Subcutaneous abdominal adipose tissue (tissue), 5 donors: ENCODE measurements around the gene SLC30A7.

Experiments
- H3K27ac ChIP-seq: one replicate; pipeline ENCODE4 v1.7.0; 2013; ENCODE audit warnings: low read depth, mild to moderate bottlenecking, inconsistent platforms, low read length, moderate library complexity
- H3K27me3 ChIP-seq, 5 donors: one replicate each; pipeline ENCODE4 v1.7.0; 2013; ENCODE audit warnings: low read length in 5 of 5, inconsistent platforms in 1 of 5; ENCODE audit not compliant: control insufficient read depth in 5 of 5, insufficient read depth in 4 of 5
- H3K36me3 ChIP-seq, 5 donors: one replicate each; pipeline ENCODE4 v1.7.0; 2013; ENCODE audit warnings: low read length in 5 of 5; ENCODE audit not compliant: control insufficient read depth in 5 of 5, insufficient read depth in 5 of 5
- H3K4me1 ChIP-seq, 5 donors: one replicate each; pipeline ENCODE4 v1.7.0; 2013; ENCODE audit warnings: low read length in 5 of 5, mild to moderate bottlenecking in 3 of 5, moderate library complexity in 1 of 5; ENCODE audit not compliant: control insufficient read depth in 5 of 5, insufficient read depth in 5 of 5
- H3K4me3 ChIP-seq, 5 donors: one replicate each; pipeline ENCODE4 v1.7.0; 2013; ENCODE audit warnings: low read length in 5 of 5, low read depth in 1 of 5
- H3K9ac ChIP-seq, 5 donors: one replicate each; pipeline ENCODE4 v1.7.0; 2013; ENCODE audit warnings: low read length in 5 of 5, mild to moderate bottlenecking in 4 of 5, moderate library complexity in 3 of 5
- H3K9me3 ChIP-seq, 5 donors: one replicate each; pipeline ENCODE4 v1.7.0; 2013; ENCODE audit warnings: low read length in 5 of 5; ENCODE audit not compliant: control insufficient read depth in 5 of 5
- donor health status: healthy.
- donor health status: healthy.
- donor health status: healthy.
- donor health status: healthy.
- donor health status: healthy.

Gene SLC30A7

DNA sequence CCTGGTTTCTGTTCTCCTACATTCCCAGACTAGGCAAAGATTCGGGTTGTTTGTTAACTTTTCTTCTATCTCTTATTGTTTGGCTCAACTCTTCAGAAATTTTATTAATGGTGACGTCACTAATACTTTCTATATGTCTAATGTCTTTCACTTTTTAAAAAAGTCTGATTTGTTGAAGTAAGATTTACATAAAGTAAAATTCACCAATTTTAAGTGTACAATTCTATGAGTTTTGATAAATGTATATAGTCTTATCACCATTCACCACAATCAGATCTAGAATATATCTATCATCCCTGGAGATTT is 29.0 kb upstream of the SLC30A7 start:
- no peak overlapping the region for H3K27ac ChIP-seq
- peaks cover 0 to 3% (median 0%) of the 10 kb centered on the region in 5 donors for H3K4me1 ChIP-seq
- no peak overlapping the region for H3K4me3 ChIP-seq
- H3K9me3 ChIP-seq = no peaks in the 10 kb centered on the region
- H3K36me3 ChIP-seq = no peaks in the 10 kb centered on the region
- H3K9ac ChIP-seq = no peak overlapping the region
- no peaks in the 10 kb centered on the region for H3K27me3 ChIP-seq

DNA sequence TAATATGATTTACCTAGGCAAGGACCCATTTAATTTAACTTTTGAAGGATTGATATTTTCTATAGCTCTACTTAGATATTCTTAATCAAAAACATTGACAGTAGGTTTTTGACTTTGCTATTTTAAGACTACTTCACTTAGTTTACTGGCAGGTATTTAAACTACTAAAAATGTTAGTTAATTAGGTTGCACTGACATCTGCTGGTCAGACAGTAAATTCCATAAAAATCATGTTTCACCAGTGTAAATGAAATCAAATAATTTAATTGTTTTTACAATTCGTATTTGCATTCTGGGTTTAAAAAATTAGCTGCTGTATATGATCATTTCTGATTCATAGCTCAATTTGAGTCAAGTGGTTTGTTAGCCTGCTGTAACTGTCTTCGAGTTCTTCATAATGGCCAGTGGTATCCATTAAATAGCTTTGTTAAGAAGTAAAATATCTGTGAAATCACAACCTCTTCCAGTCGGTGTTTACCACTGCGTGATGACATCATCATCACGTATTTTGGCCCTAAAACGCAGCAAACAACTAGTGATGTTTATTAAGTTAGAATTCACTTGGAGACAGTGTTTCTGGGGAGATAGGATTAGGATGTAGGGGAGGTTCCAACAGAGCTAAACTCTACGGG is 27.4 kb upstream of the SLC30A7 start:
- H3K27me3 ChIP-seq = no peaks in the 10 kb centered on the region
- peaks cover 0 to 3% (median 0%) of the 10 kb centered on the region in 5 donors for H3K4me1 ChIP-seq
- no peak overlapping the region for H3K4me3 ChIP-seq
- no peak overlapping the region for H3K27ac ChIP-seq
- H3K9me3 ChIP-seq = no peaks in the 10 kb centered on the region
- H3K36me3 ChIP-seq = peaks cover 0 to 3% (median 0%) of the 10 kb centered on the region in 5 donors
- H3K9ac ChIP-seq = no peak overlapping the region

DNA sequence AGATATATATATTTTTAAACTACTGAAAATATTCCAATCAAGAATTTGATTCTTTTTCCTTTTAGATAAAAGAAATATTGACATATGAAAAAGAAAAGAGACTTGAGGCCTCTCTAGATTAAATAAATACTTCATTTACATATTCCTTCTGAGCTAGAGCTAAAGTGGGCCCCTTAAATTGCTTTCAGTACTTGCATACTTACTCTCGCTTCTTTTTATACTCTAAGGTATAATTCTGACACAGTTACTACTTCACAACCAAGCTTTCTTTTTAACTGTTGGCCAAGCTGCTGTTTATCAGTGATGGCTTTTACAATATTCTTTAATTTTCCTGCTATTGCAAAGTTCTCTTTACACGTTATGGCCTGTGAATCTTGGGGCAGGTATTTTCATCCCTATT is 25.9 kb upstream of the SLC30A7 start:
- Histone ChIP-seq H3K27me3 (no peaks in the 10 kb centered on the region), H3K4me1 (peaks cover 0 to 3% (median 0%) of the 10 kb centered on the region in 5 donors)

DNA sequence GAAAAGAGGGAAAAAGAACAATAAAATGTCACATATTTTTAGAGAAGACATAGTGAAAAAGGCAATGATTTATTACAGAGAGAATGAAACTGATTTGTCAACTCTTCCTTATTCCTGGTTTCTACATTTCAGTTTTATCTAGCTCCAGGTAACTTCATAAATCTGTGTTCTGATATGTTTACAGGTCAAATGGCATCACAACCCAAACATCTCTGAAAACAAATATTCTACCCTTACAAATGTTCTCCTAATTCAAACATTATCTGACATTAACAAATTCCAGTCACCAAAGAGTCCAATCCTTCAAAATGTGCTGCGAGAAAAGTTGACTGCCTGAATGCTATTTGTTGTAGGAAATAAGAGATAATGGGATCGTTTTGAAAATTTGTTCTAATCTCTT is 21.5 kb upstream of the SLC30A7 start:
- Histone ChIP-seq H3K9ac (no peak overlapping the region), H3K4me3 (no peak overlapping the region), H3K27ac (no peak overlapping the region), H3K36me3 (peaks cover 0 to 12% (median 9%) of the 10 kb centered on the region in 5 donors), H3K4me1 (no peaks in the 10 kb centered on the region), H3K9me3 (no peaks in the 10 kb centered on the region), H3K27me3 (no peaks in the 10 kb centered on the region)

More for the DNA sequence above, 25.9 kb upstream of the SLC30A7 start:
- Histone ChIP-seq H3K27ac (no peak overlapping the region), H3K36me3 (peaks cover 0 to 5% (median 3%) of the 10 kb centered on the region in 5 donors), H3K9ac (no peak overlapping the region), H3K9me3 (no peaks in the 10 kb centered on the region), H3K4me3 (no peak overlapping the region)

DNA sequence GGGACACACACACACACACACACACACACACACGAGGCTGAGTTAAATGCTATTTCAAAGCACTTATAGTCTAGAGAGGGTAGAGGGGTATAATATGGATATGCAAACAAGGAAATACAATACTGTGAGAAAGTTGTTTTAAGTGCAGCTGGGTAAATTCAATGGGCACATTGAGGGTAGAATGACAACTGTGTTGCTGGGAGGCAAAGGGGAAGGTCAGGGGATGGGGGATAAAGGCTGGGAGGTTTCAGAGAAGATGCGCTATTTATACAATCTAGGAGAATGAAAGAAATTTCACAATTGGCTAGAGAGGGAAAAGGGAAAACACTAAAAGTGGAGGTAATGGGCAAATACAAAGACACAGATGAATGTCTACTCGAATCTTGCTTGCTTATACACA is 20.7 kb upstream of the SLC30A7 start:
- Histone ChIP-seq H3K4me3 (no peak overlapping the region), H3K4me1 (no peaks in the 10 kb centered on the region), H3K27me3 (no peaks in the 10 kb centered on the region), H3K36me3 (peaks cover 0 to 12% (median 9%) of the 10 kb centered on the region in 5 donors), H3K9me3 (no peaks in the 10 kb centered on the region), H3K27ac (no peak overlapping the region), H3K9ac (no peak overlapping the region)

DNA sequence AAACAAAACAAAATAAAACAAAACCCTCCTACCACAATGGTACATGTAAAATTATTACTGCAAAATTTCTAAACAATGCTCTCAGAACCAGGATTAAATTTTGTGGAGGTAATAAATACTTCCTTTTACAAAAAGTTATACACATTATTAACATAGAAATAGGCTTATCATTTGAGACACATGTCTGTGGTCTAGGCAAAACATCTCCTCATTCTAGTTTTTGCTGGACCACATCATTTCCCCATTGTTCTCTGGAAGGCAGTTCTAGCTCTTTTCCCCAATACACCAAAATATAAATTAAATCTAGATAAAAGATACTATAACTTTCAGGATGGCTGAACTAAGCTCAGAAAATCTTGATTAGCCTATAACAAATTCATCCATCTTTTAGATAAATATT is 19.6 kb upstream of the SLC30A7 start:
- Histone ChIP-seq H3K27ac (no peak overlapping the region), H3K9me3 (no peaks in the 10 kb centered on the region), H3K27me3 (no peaks in the 10 kb centered on the region), H3K4me3 (no peak overlapping the region), H3K9ac (no peak overlapping the region), H3K36me3 (peaks cover 0 to 12% (median 9%) of the 10 kb centered on the region in 5 donors), H3K4me1 (no peaks in the 10 kb centered on the region)

DNA sequence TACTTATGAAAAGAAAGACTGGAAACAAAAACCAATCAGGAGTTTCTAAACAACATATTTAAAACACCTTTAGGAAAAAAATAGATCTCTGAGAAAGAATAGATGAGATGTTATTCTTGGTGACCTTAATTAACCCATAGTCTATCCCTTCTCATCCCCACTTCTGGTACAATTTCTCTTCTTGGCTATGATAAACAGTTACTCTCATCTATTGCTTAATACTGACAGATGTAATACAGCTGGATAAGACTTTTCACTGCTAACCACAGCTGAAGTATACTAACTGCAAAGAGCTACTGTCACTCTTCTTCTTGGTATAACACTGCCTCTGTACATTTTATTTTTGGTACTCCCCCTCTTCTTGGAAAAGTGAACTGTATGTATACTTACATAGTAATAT is 16.5 kb upstream of the SLC30A7 start:
- H3K4me3 ChIP-seq = no peak overlapping the region

DNA sequence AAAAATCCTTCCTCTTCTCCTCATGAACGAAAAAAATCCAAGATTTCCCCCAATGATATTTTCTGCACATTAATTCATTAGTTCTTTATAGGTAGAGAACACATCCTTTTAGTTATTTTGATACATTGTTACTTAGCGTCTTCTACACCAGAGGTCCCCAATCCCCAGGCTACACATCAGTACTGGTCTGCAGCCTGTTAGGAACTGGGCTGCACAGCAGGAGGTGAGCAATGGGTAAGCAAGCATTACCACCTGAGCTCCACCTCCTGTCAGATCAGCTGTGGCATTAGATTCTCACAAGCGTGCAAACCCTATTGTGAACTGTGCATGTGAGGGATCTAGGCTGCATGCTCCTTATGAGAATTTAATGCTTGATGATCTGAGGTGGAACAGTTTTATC is 14.2 kb upstream of the SLC30A7 start:
- Histone ChIP-seq H3K9ac (no peak overlapping the region), H3K27me3 (no peaks in the 10 kb centered on the region), H3K27ac (no peak overlapping the region), H3K4me1 (peaks cover 0 to 4% (median 0%) of the 10 kb centered on the region in 5 donors), H3K4me3 (no peak overlapping the region), H3K36me3 (peaks cover 0 to 10% (median 9%) of the 10 kb centered on the region in 5 donors), H3K9me3 (no peaks in the 10 kb centered on the region)

More for the DNA sequence above, 16.5 kb upstream of the SLC30A7 start:
- H3K9ac ChIP-seq = no peak overlapping the region
- H3K27ac ChIP-seq = no peak overlapping the region
- peaks cover 0 to 4% (median 0%) of the 10 kb centered on the region in 5 donors for H3K4me1 ChIP-seq
- H3K36me3 ChIP-seq = peaks cover 0 to 8% (median 5%) of the 10 kb centered on the region in 5 donors
- H3K9me3 ChIP-seq = no peaks in the 10 kb centered on the region
- no peaks in the 10 kb centered on the region for H3K27me3 ChIP-seq

DNA sequence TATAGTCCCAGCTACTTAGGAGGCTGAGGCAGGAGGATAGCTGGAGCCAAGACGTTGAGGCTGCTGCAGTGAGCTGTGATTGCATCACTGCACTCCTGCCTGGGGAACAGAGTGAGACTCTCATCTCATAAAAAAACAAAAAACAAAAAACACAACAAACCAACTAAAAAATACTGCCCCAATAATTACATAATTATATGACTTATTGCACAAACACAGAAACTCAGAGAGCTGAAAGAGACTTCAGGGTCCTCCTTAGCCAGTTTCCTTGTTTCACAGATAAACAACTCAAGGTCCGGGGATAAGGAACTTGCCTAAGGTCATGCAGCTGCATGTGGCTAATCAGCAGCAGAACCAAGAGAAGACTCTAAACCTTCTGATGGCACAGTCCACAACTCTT is 13.2 kb upstream of the SLC30A7 start:
- Histone ChIP-seq H3K27me3 (no peaks in the 10 kb centered on the region), H3K9me3 (no peaks in the 10 kb centered on the region), H3K36me3 (peaks cover 0 to 8% (median 3%) of the 10 kb centered on the region in 5 donors), H3K27ac (no peak overlapping the region), H3K9ac (no peak overlapping the region), H3K4me1 (peaks cover 0 to 4% (median 0%) of the 10 kb centered on the region in 5 donors), H3K4me3 (no peak overlapping the region)

DNA sequence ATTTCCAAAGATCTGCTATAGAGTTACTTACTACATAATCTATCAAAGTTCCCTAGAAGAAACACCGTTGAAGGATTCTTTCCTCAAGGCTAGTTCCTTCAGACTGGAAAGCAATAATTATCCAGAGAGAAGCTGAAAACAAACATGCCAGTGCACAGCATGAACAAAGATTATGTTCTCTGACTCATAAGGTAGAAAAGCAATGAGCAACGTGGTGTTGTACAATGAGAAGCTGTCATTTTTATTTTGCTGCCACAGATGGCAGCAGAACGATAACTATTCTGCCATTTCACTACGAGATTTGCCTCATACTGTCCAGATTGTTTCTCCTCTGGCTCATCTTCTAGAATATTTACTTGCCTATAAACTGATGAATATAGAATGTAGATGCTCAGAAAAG is 11.9 kb upstream of the SLC30A7 start:
- Histone ChIP-seq H3K4me3 (no peak overlapping the region), H3K9me3 (no peaks in the 10 kb centered on the region), H3K27me3 (no peaks in the 10 kb centered on the region), H3K27ac (no peak overlapping the region), H3K36me3 (peaks cover 0 to 8% (median 3%) of the 10 kb centered on the region in 5 donors), H3K4me1 (peaks cover 0 to 4% (median 0%) of the 10 kb centered on the region in 5 donors), H3K9ac (no peak overlapping the region)
